IPS-18a (cell line): Measurements from ENCODE around the gene LIMS3.
"Not testable (repeated sequence)": the region's sequence is repeated elsewhere in the genome, so short reads cannot be mapped to it uniquely, and the experiment has no call there.

Experiments used
- H3K27ac ChIP-seq: one replicate; pipeline ENCODE4 v1.5.1; 2013; ENCODE audit warnings: low read length
- H3K27me3 ChIP-seq: one replicate; pipeline ENCODE4 v1.6.1; 2013; ENCODE audit warnings: mild to moderate bottlenecking, low read length; ENCODE audit not compliant: control insufficient read depth, insufficient read depth
- H3K36me3 ChIP-seq: one replicate; pipeline ENCODE4 v1.6.1; 2013; ENCODE audit warnings: low read depth, low read length; ENCODE audit not compliant: control insufficient read depth
- H3K4me1 ChIP-seq: one replicate; pipeline ENCODE4 v1.6.1; 2013; ENCODE audit warnings: low read depth, low read length; ENCODE audit not compliant: control insufficient read depth
- H3K4me3 ChIP-seq: one replicate; pipeline ENCODE4 v1.5.1; 2013; ENCODE audit warnings: low read length
- H3K9ac ChIP-seq: one replicate; pipeline ENCODE4 v1.6.1; 2013; ENCODE audit warnings: mild to moderate bottlenecking, low read length, moderate library complexity
- H3K9me3 ChIP-seq: one replicate; pipeline ENCODE4 v1.6.1; 2013; ENCODE audit warnings: low read depth, low read length; ENCODE audit not compliant: control insufficient read depth

Gene LIMS3

DNA sequence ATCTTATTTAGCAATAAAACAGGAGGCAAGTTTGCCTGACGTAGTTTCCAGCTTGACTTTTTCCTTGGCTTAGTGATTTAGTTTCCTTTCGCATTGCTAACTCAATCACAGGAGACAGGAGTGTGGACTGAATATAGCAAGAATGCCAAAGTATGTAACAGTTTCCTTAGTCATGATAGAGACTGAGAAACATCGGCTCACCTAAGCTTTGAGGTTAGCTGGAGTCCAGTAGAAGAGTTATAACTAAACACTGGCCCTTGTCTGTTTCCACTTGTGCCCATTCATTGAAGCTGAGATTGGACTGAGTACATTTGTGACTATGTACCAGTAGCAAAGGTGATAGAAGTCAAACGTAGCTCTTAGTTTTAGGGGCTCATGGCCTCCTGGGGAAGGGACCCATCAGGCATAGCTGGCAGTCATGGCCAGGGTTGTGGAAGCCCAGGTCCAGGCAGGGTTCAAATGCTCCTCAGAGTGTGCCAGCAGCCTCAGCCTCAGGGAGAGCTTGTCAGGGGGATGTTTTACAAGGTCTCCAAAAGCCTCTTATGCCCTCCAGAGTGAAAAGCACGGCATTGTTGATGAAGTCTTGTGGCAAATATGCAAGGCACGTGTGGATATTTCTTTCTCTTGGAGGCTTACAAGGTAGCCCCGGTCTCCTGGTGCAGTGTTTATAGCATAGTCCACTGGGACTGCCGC is 573 bp upstream of the LIMS3 start:
- not testable (repeated sequence) for H3K4me3 ChIP-seq, H3K4me1 ChIP-seq, H3K36me3 ChIP-seq, H3K27ac ChIP-seq, H3K9ac ChIP-seq, H3K27me3 ChIP-seq, H3K9me3 ChIP-seq

- H3K36me3 ChIP-seq, H3K4me3 ChIP-seq, H3K4me1 ChIP-seq, H3K9me3 ChIP-seq, H3K9ac ChIP-seq, H3K27me3 ChIP-seq, H3K27ac ChIP-seq: not testable (repeated sequence)
Observed at GRCh38 chr2:109905796-109906195, 7.3 kb downstream of the LIMS3 start.

- not testable (repeated sequence) for H3K27ac ChIP-seq, H3K4me3 ChIP-seq, H3K9ac ChIP-seq, H3K4me1 ChIP-seq, H3K36me3 ChIP-seq, H3K27me3 ChIP-seq, H3K9me3 ChIP-seq
Observed at GRCh38 chr2:109908626-109909025, 10.1 kb downstream of the LIMS3 start.

DNA sequence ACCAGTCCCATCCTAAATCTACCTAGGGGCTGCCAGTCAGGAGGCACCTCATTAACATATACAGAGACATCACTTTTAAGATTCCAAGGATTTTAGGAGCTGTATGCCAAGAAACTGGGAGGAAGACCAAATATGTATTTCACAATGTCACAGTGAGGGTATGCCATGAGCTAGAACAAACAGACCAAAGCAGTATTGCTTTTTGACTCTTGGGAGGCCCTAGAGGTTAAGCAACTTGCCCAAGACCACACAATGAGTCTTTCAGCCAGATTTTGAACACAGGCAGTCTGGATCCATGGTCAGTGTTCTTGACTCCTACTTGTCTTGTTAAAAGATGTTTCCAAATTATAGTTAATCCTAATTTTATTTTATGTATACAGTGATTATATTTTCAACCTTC is 12.3 kb downstream of the LIMS3 start:
- not testable (repeated sequence) for H3K9me3 ChIP-seq, H3K4me1 ChIP-seq, H3K27ac ChIP-seq, H3K4me3 ChIP-seq, H3K36me3 ChIP-seq, H3K27me3 ChIP-seq, H3K9ac ChIP-seq

- not testable (repeated sequence) for H3K36me3 ChIP-seq, H3K9ac ChIP-seq, H3K9me3 ChIP-seq, H3K27me3 ChIP-seq, H3K4me1 ChIP-seq, H3K27ac ChIP-seq, H3K4me3 ChIP-seq
Observed at GRCh38 chr2:109913911-109914310, 15.4 kb downstream of the LIMS3 start.

GRCh38 chr2:109914552-109914951 is 16.1 kb downstream of the LIMS3 start:
- H3K27me3 ChIP-seq, H3K9ac ChIP-seq, H3K36me3 ChIP-seq, H3K4me1 ChIP-seq, H3K9me3 ChIP-seq, H3K4me3 ChIP-seq, H3K27ac ChIP-seq: not testable (repeated sequence)

DNA sequence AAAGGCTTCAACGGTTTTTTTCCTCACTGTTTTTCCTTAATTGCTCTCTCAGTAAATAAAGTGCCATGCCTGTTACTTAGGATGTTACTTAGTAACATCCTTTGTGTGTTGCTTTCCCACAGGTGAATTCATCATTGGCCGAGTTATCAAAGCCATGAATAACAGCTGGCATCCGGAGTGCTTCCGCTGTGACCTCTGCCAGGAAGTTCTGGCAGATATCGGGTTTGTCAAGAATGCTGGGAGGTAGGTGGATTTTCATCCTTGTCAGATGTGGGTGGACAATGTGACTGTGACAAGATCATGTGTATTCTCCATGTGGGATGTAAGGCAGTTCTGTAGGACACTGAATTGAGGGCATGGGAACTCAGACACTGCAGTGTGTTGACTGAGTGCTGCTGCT is 17.3 kb downstream of the LIMS3 start:
- H3K9ac ChIP-seq, H3K27me3 ChIP-seq, H3K4me1 ChIP-seq, H3K27ac ChIP-seq, H3K36me3 ChIP-seq, H3K9me3 ChIP-seq, H3K4me3 ChIP-seq: not testable (repeated sequence)

DNA sequence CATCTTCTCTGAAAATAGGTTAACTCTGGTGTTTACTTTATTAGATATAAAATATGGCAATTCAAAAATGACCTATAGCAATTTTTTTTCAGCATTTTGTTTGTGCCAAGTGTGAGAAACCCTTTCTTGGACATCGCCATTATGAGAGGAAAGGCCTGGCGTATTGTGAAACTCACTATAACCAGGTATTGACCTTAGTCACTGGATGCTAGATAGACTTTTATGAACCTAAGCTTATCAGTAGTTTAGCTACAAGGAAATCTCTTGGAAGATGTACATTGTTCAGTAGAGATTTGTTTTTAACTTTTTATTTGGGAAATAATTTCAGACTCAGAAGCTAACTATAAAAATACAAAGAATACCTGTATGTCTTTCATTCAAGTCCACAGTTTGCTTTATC is 21.7 kb downstream of the LIMS3 start:
- H3K27ac ChIP-seq, H3K9ac ChIP-seq, H3K9me3 ChIP-seq, H3K4me1 ChIP-seq, H3K27me3 ChIP-seq, H3K36me3 ChIP-seq, H3K4me3 ChIP-seq: not testable (repeated sequence)

DNA sequence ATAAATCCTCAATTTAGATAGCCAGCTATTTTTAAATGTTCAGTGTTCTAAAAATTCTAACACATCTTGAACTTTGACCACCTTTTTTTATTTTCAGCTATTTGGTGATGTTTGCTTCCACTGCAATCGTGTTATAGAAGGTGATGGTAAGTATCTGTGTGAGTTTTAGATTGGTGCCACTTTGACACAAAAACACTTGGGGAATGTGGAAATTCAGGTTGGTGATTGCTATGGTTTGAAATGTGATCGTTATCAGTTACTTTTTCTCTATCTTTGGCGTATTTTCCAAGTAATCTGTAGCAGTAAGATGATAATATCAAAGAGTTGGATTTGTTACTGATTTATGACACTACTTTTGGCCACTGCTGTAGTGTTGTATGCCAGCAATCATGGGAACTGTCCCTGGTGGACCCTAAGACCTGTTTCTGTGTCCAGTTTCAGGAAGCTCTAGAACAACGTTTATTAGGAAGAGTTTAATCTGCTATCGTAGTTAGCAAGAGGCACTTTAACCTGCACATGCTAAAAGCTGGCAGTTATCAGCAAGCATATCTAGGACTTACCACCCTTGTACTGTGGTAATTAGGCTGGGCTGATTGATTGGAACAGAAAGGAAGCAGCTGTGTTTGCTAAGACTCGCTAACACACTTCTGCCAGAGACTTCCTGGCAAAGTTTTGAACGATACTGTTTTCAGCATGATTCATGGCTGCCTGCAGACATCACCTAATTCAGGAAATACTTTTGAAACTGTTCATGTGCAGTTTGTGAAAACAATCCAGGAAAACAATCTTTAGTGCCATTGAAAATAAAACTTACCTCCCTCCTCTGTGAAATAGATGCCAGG is 23.3 kb downstream of the LIMS3 start:
- not testable (repeated sequence) for H3K36me3 ChIP-seq, H3K4me3 ChIP-seq, H3K9ac ChIP-seq, H3K27ac ChIP-seq, H3K9me3 ChIP-seq, H3K4me1 ChIP-seq, H3K27me3 ChIP-seq

- not testable (repeated sequence) for H3K4me1 ChIP-seq, H3K27me3 ChIP-seq, H3K4me3 ChIP-seq, H3K9me3 ChIP-seq, H3K36me3 ChIP-seq, H3K27ac ChIP-seq, H3K9ac ChIP-seq
Observed at GRCh38 chr2:109924481-109924880, 26.0 kb downstream of the LIMS3 start.

GRCh38 chr2:109927803-109928202 is 29.3 kb downstream of the LIMS3 start:
- not testable (repeated sequence) for H3K4me3 ChIP-seq, H3K27ac ChIP-seq, H3K9ac ChIP-seq, H3K9me3 ChIP-seq, H3K4me1 ChIP-seq, H3K36me3 ChIP-seq, H3K27me3 ChIP-seq

DNA sequence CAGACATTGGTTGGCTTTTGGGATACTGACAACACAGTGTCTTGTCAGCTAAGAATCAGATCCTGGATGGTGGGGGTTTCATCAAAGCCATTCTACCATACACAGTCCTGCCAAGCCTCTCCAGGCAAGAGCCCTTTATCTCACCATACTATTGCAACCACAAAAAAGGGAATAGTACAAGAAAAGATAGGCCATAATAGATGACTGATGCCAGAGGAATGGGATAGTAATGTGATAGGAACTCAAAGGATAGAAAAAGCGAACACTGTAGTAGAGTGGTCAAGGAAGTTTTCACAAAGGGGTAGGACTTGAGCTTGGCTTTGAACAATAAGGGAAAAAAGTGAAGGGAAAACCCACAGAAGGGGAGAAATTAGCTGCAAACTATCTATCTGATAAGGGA is 30.7 kb downstream of the LIMS3 start:
- not testable (repeated sequence) for H3K36me3 ChIP-seq, H3K27me3 ChIP-seq, H3K9ac ChIP-seq, H3K27ac ChIP-seq, H3K4me1 ChIP-seq, H3K9me3 ChIP-seq, H3K4me3 ChIP-seq
